ENCODE data around the gene MRPL40. TPM values are rescaled to one million over a fixed set of nuclear protein-coding genes. Genes with fewer than 3 reads are reported as not detected.
A peak's percentile ranks its signal among the peaks of the same experiment; 100 is the strongest.

The MRPL40 gene
- total RNA-seq, 3 donors from 2014 or later = 25.3 to 36.0 (median 31.8) TPM

GRCh38 chr22:19447330-19448075 is 15.2 kb downstream of the MRPL40 start, which contains the start of gene C22orf39:
C22orf39 (minus strand) TSS chr22:19447711; CDS start chr22:19447688, 23 bp downstream.
- intact Hi-C loops (cut with DNase I; ENCODE audit: low total_unique reads) = no loop called here
- H3K4me3 ChIP-seq = peak within 1 kb of the TSS; percentile 84 to 91 (median 90)
- H3K27ac ChIP-seq = peak within 1 kb of the TSS; percentile 93 to 96
- peak; percentile 87 to 94 for DNase-seq (ENCODE audit: low spot score in 2 of 2)
- no peaks in the 10 kb centered on the region for H3K36me3 ChIP-seq
- H3K4me1 ChIP-seq = peaks cover 0 to 14% of the 10 kb centered on the region in 2 donors
- TF ChIP-seq CTCF (IDR thresholded peaks at IDR 0.05) (peak in 1 of 3 donors; percentile 8), POLR2A (IDR thresholded peaks at IDR 0.05) (peak; percentile 57), POLR2AphosphoS5 (IDR thresholded peaks at IDR 0.05) (peak; percentile 56 to 92 (median 71))
- no peaks in the 10 kb centered on the region for H3K9me3 ChIP-seq
- H3K27me3 ChIP-seq = no peaks in the 10 kb centered on the region

GRCh38 chr22:19448076-19448607 is 15.8 kb downstream of the MRPL40 start:
- peaks cover 4% of the 10 kb centered on the region for H3K36me3 ChIP-seq
- no peak for DNase-seq (ENCODE audit: low spot score in 2 of 2)
- no peaks in the 10 kb centered on the region for H3K27me3 ChIP-seq
- H3K4me3 ChIP-seq = peak overlapping the region; percentile 84 to 91 (median 90)
- TF ChIP-seq POLR2A (IDR thresholded peaks at IDR 0.05) = no peak
- TF ChIP-seq POLR2AphosphoS5 (IDR thresholded peaks at IDR 0.05) = no peak
- H3K9me3 ChIP-seq = no peaks in the 10 kb centered on the region
- peaks cover 0 to 14% of the 10 kb centered on the region in 2 donors for H3K4me1 ChIP-seq
- H3K27ac ChIP-seq = peak overlapping the region; percentile 93 to 96
- intact Hi-C loops (cut with DNase I; ENCODE audit: low total_unique reads) = no loop called here

- Histone ChIP-seq H3K27me3 (no peaks in the 10 kb centered on the region), H3K27ac (no peak overlapping the region), H3K4me1 (peaks cover 0 to 14% of the 10 kb centered on the region in 2 donors), H3K4me3 (no peak overlapping the region), H3K9me3 (no peaks in the 10 kb centered on the region), H3K36me3 (peaks cover 11% of the 10 kb centered on the region)
- no peak for TF ChIP-seq POLR2AphosphoS5 (IDR thresholded peaks at IDR 0.05)
- no peak for TF ChIP-seq CTCF (IDR thresholded peaks at IDR 0.05)
- TF ChIP-seq POLR2A (IDR thresholded peaks at IDR 0.05) = no peak
- DNase-seq (ENCODE audit: low spot score in 2 of 2) = no peak
- intact Hi-C loops (cut with DNase I; ENCODE audit: low total_unique reads) = no loop called here
These were observed 16.5 kb downstream of the MRPL40 start for GRCh38 chr22:19448739-19449421.

GRCh38 chr22:19449422-19449767 is 17.1 kb downstream of the MRPL40 start:
- TF ChIP-seq POLR2AphosphoS5 (IDR thresholded peaks at IDR 0.05) (no peak), POLR2A (IDR thresholded peaks at IDR 0.05) (no peak), CTCF (IDR thresholded peaks at IDR 0.05) (no peak)
- Histone ChIP-seq H3K27me3 (no peaks in the 10 kb centered on the region), H3K4me1 (peaks cover 0 to 14% of the 10 kb centered on the region in 2 donors), H3K36me3 (peaks cover 12% of the 10 kb centered on the region), H3K9me3 (no peaks in the 10 kb centered on the region), H3K4me3 (no peak overlapping the region), H3K27ac (no peak overlapping the region)
- DNase-seq (ENCODE audit: low spot score in 2 of 2) = no peak
- intact Hi-C loops (cut with DNase I; ENCODE audit: low total_unique reads) = no loop called here

- peaks cover 13% of the 10 kb centered on the region for H3K36me3 ChIP-seq
- H3K27me3 ChIP-seq = no peaks in the 10 kb centered on the region
- H3K27ac ChIP-seq = no peak overlapping the region
- no peaks in the 10 kb centered on the region for H3K9me3 ChIP-seq
- H3K4me3 ChIP-seq = no peak overlapping the region
- intact Hi-C loops (cut with DNase I; ENCODE audit: low total_unique reads) = no loop called here
- no peak for TF ChIP-seq POLR2A (IDR thresholded peaks at IDR 0.05)
- no peak for TF ChIP-seq CTCF (IDR thresholded peaks at IDR 0.05)
- TF ChIP-seq POLR2AphosphoS5 (IDR thresholded peaks at IDR 0.05) = no peak
- peaks cover 0 to 14% of the 10 kb centered on the region in 2 donors for H3K4me1 ChIP-seq
- no peak for DNase-seq (ENCODE audit: low spot score in 2 of 2)
These were observed 18.2 kb downstream of the MRPL40 start for GRCh38 chr22:19450363-19451175.

All from breast epithelium (tissue), 4 donors.